Heart left ventricle (tissue), 13 donors: ENCODE measurements around the gene PRKG1.

Experiments used
- CTCF ChIP-seq, 12 donors: fragments of 200-600 bp; sonication (generic) in 4 of 12; IDR thresholded peaks; one replicate each; pipeline versions ENCODE4 v1.5.0 to v1.8.0; 2018 to 2022; ENCODE audit warnings: antibody characterized with exemption in 12 of 12, mild to moderate bottlenecking in 5 of 12
- POLR2A ChIP-seq, 2 donors: fragments of 450-650 bp; IDR thresholded peaks; one replicate each; pipeline ENCODE4 v1.6.1; 2017; ENCODE audit warnings: antibody characterized with exemption in 2 of 2, mild to moderate bottlenecking in 2 of 2, moderate library complexity in 2 of 2
- donor health status: ischemic (EF 13 %, LVEDD 7.1; RV severe dilation, severe dysfunction).
- donor health status: DM: no; HTN: yes; CAD: no.
- donor health status: DM: no; HTN: no; CAD: no.
- donor health status: ischemic (EF 25% LVEDD 6.9; RV normal size, moderate dysfunction).
- donor health status: ischemic (EF 25% LVEDD 5.7; RV mildly dilated, moderate dysfunction).
- donor health status: ischemic (EF 35%, LVEDD 5.7; RV mildly dilated, moderate dysfunction).
- donor health status: nonischemic (EF 11% LVEDD 7.7; RV severe dilation, severe dysfunction).
- donor health status: DM: yes; HTN: yes; CAD: no.
- donor health status: PGD.
- donor health status: ischemic (EF 29% LVEDD 5.4; RV normal size, mild dysfunction).
- donor health status: nonischemic (EF 23%, LVEDD 6.1; RV moderate dilation, normal function).

- TF ChIP-seq CTCF (IDR thresholded peaks at IDR 0.05) (no peak), POLR2A (IDR thresholded peaks at IDR 0.05) (no peak)
Measured at GRCh38 chr10:51744235-51745000, 670.1 kb downstream of the PRKG1 start.
